K562 (cell line): Measurements from ENCODE around the gene NUDT21. TPM values are rescaled to one million over a fixed set of nuclear protein-coding genes. Genes with fewer than 3 reads are reported as not detected.
A peak's percentile ranks its signal among the peaks of the same experiment; 100 is the strongest.

Source experiments
- BCL6 ChIP-seq: fragments of 250-450 bp; sonication (Bioruptor Pico); IDR thresholded peaks from 2 replicates; pipeline ENCODE4 v1.4.0; 2020
- CSDE1 ChIP-seq, 2 experiments: fragments of 450-650 bp; IDR thresholded peaks; 2 replicates each; pipeline ENCODE4 v1.6.1; 2016; ENCODE audit warnings: mild to moderate bottlenecking in 1 of 2
- GTF2E2 ChIP-seq: fragments of 200-800 bp; sonication (Bioruptor generic); IDR thresholded peaks from 2 replicates; pipeline ENCODE4 v1.6.1; 2016; ENCODE audit warnings: missing genetic modification characterization, missing compliant biosample characterization
- HNRNPLL ChIP-seq: fragments of 200-400 bp; formaldehyde crosslinking; IDR thresholded peaks from 2 replicates; pipeline ENCODE4 v1.6.1; 2017; ENCODE audit warnings: low read length, low read depth, mild to moderate bottlenecking; ENCODE audit not compliant: poor library complexity, severe bottlenecking
- LCOR ChIP-seq: sonication (generic); formaldehyde crosslinking; IDR thresholded peaks from 2 replicates; pipeline ENCODE4 v1.8.0; 2022; ENCODE audit warnings: mild to moderate bottlenecking, missing genetic modification reagents
- MAX ChIP-seq: sonication (generic); formaldehyde crosslinking; IDR thresholded peaks from 2 replicates; pipeline ENCODE4 v1.9.0; 2022; ENCODE audit warnings: mild to moderate bottlenecking, missing genetic modification reagents
- MTA1 ChIP-seq: fragments of 450-650 bp; IDR thresholded peaks from 2 replicates; pipeline ENCODE4 v1.6.1; 2017; ENCODE audit warnings: borderline replicate concordance
- PRMT5 ChIP-seq: sonication (generic); formaldehyde crosslinking; IDR thresholded peaks from 2 replicates; pipeline ENCODE4 v1.5.0; 2020; ENCODE audit warnings: missing genetic modification reagents
- SIN3A ChIP-seq, 2 experiments: fragments of 150-350 bp in 1 of 2; IDR thresholded peaks; 2 replicates each; pipeline ENCODE4 v1.6.1; 2011 to 2016; ENCODE audit warnings: borderline replicate concordance in 2 of 2, low read depth in 2 of 2, low read length in 2 of 2, mild to moderate bottlenecking in 2 of 2, moderate library complexity in 2 of 2; ENCODE audit not compliant: control insufficient read depth in 1 of 2
- SMAD3 ChIP-seq: fragments of 450-650 bp; formaldehyde crosslinking; conservative IDR thresholded peaks from 2 replicates; pipeline ENCODE4 v1.4.0; 2020; ENCODE audit warnings: mild to moderate bottlenecking
- UBTF ChIP-seq, 2 experiments: IDR thresholded peaks; 2 replicates each; pipeline ENCODE4 v1.6.1; 2012; ENCODE audit warnings: improper control_type of control experiment in 2 of 2, low read depth in 2 of 2, low read length in 2 of 2, borderline replicate concordance in 1 of 2
- ZC3H8 ChIP-seq: fragments of 450-650 bp; IDR thresholded peaks from 2 replicates; pipeline ENCODE4 v1.6.1; 2017
- ZNF586 ChIP-seq: fragments of 450-650 bp; formaldehyde crosslinking; conservative IDR thresholded peaks from 2 replicates; pipeline ENCODE4 v1.4.0; 2020; ENCODE audit warnings: mild to moderate bottlenecking, moderate library complexity
- ZNF668 ChIP-seq: fragments of 250-450 bp; sonication (Bioruptor Pico); IDR thresholded peaks from 2 replicates; pipeline ENCODE4 v1.8.0; 2022; ENCODE audit warnings: mild to moderate bottlenecking, inconsistent platforms
- polyA plus RNA-seq, 8 experiments: library from polyadenylated mRNA; depleted of rRNA in 4 of 8; stranded (reverse) in 5 of 8; unstranded in 3 of 8; fragments of >200 nt; fragmentation: Nextera tagmentation in 2 of 8; fragmentation: Illumina TruSeq in 1 of 8; extraction: Ambion mirVana in 2 of 8; extraction: Trizol in 1 of 8; gene quantifications; 2 replicates each; pipeline versions ENCODE4 v1.2.1 to v1.2.3, GENCODE V29; 2011 to 2014; ENCODE audit warnings: inconsistent platforms in 1 of 8, missing spikeins in 1 of 8
- total RNA-seq, 7 experiments: library from RNA; depleted of rRNA in 6 of 7; stranded (reverse); fragments of >200 nt in 6 of 7; fragmentation: Illumina TruSeq in 2 of 7; extraction: Trizol in 2 of 7; gene quantifications; 2 replicates each; pipeline versions ENCODE4 v1.2.1 to v1.2.3, GENCODE V29; 2011 to 2021; ENCODE audit warnings: low replicate concordance in 1 of 7
- TF ChIP-seq, protein P1 (sequence below): fragments of 250-450 bp; sonication (Bioruptor Pico); IDR thresholded peaks from 2 replicates; pipeline ENCODE4 v1.8.0; 2022; ENCODE audit warnings: moderate library complexity, mild to moderate bottlenecking, inconsistent platforms
- TF ChIP-seq, protein P2 (sequence below), 2 experiments: IDR thresholded peaks; 2 replicates each; pipeline ENCODE4 v1.6.1; 2011; ENCODE audit warnings: borderline replicate concordance in 1 of 2, control low read depth in 1 of 2, low read depth in 1 of 2, low read length in 1 of 2, mild to moderate bottlenecking in 1 of 2, mixed read lengths in 1 of 2, moderate library complexity in 1 of 2; ENCODE audit not compliant: insufficient read depth in 1 of 2, insufficient read length in 1 of 2, poor library complexity in 1 of 2, severe bottlenecking in 1 of 2; ENCODE audit errors: extremely low read depth in 1 of 2

NUDT21 gene
- total and polyA plus RNA-seq, 9 of the 15 experiments (the other 6 are each of a cell fraction or from before 2014, with no cell fraction given) = 62.4 to 218 (median 121) TPM

DNA sequence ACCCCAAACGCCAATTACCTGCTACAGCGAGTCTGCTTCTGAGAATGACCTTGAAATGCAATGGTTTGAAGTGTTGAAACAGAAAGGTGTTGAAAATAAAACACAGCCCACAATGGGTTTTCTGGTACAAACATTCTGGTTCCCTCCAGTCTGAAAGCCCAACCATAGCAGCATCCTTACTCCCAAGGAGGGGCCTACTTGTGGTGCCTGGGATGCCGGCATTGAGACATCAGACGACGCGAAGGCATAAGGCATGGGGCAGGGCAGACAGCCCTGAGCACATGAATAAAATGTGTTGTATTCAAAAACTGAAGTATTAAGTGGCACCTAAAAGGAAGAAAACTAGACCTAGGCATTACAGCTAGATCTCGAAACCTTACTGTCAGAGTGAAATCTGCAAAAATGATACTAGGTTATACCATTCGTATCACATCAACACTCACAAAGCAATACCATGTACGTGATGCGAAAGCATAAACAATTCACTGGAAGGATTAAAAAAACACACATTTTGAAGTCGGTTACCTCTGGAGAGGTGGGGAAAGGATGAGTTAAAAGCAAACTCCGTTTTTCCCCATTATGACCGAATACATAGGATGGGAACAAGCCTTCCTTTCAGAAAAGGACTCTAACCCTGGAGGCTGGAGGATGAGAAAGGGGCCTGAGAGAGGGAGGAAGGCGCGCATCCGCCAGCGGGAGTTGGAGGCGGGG is 702 bp downstream of the NUDT21 start (continued):
- TF ChIP-seq, protein P1, sequence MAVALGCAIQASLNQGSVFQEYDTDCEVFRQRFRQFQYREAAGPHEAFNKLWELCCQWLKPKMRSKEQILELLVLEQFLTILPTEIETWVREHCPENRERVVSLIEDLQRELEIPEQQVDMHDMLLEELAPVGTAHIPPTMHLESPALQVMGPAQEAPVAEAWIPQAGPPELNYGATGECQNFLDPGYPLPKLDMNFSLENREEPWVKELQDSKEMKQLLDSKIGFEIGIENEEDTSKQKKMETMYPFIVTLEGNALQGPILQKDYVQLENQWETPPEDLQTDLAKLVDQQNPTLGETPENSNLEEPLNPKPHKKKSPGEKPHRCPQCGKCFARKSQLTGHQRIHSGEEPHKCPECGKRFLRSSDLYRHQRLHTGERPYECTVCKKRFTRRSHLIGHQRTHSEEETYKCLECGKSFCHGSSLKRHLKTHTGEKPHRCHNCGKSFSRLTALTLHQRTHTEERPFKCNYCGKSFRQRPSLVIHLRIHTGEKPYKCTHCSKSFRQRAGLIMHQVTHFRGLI (CRISPR knock-in tag) = no peak
- TF ChIP-seq BCL6 (CRISPR knock-in tag) (no peak), GTF2E2 (tag) (peak; percentile 16; the same call in 1 of the 2 replicates), CSDE1 (IDR thresholded peaks at IDR 0.05) (no peak), PRMT5 (CRISPR knock-in tag) (no peak), ZC3H8 (no peak), MAX (no peak), UBTF (IDR thresholded peaks at IDR 0.05; ENCODE audit: borderline replicate concordance in 1 of 2, low read depth in 2 of 2, low read length in 2 of 2) (0 out of 4 replicates have a peak, but pooled peaks of 1 of the 2 experiments have one; percentile 27), SIN3A (IDR thresholded peaks at IDR 0.05; ENCODE audit: borderline replicate concordance in 2 of 2, control insufficient read depth in 1 of 2, low read depth in 2 of 2, low read length in 2 of 2) (peak; percentile 15 to 33; a peak in 1 of 4 replicates), ZNF586 (CRISPR knock-in tag) (no peak), HNRNPLL (no peak), SMAD3 (CRISPR knock-in tag) (no peak), MTA1 (no peak), LCOR (no peak), ZNF668 (no peak)
- TF ChIP-seq, protein P2, sequence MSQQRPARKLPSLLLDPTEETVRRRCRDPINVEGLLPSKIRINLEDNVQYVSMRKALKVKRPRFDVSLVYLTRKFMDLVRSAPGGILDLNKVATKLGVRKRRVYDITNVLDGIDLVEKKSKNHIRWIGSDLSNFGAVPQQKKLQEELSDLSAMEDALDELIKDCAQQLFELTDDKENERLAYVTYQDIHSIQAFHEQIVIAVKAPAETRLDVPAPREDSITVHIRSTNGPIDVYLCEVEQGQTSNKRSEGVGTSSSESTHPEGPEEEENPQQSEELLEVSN (IDR thresholded peaks at IDR 0.05; ENCODE audit: borderline replicate concordance in 1 of 2, extremely low read depth in 1 of 2, insufficient read depth in 1 of 2, insufficient read length in 1 of 2, low read depth in 1 of 2, low read length in 1 of 2, poor library complexity in 1 of 2, severe bottlenecking in 1 of 2) = peak in 1 of 2 experiments; percentile 70
